SJCRH30 (cell line): ENCODE results near the gene SRSF3. TPM values are rescaled to one million over a fixed set of nuclear protein-coding genes. Genes with fewer than 3 reads are reported as not detected.
"Not testable (repeated sequence)": the region's sequence is repeated elsewhere in the genome, so short reads cannot be mapped to it uniquely, and the experiment has no call there.

Experiments
- DNase-seq, 2 experiments: peaks; one replicate each; pipeline ENCODE4 v3.0.0-alpha.2; 2015 to 2020
- H3K27ac ChIP-seq: fragments of 250-450 bp; sonication (Bioruptor Pico); 2 replicates; pipeline ENCODE4 v1.5.1; 2020; ENCODE audit warnings: mild to moderate bottlenecking, moderate library complexity
- H3K27me3 ChIP-seq: fragments of 250-450 bp; sonication (Bioruptor Pico); 2 replicates; pipeline ENCODE4 v1.5.1; 2020; ENCODE audit warnings: mild to moderate bottlenecking, moderate library complexity
- H3K36me3 ChIP-seq: fragments of 250-450 bp; sonication (Bioruptor Pico); 2 replicates; pipeline ENCODE4 v1.5.1; 2020; ENCODE audit warnings: mild to moderate bottlenecking, moderate library complexity
- H3K4me1 ChIP-seq: fragments of 250-450 bp; sonication (Bioruptor Pico); 2 replicates; pipeline ENCODE4 v1.5.1; 2020; ENCODE audit warnings: mild to moderate bottlenecking, moderate library complexity
- H3K4me3 ChIP-seq: fragments of 250-450 bp; sonication (Bioruptor Pico); 2 replicates; pipeline ENCODE4 v1.5.1; 2020; ENCODE audit warnings: mild to moderate bottlenecking, moderate library complexity
- H3K9me3 ChIP-seq: fragments of 250-450 bp; sonication (Bioruptor Pico); replicated peaks from 2 replicates; pipeline ENCODE4 v1.5.1; 2020; ENCODE audit warnings: mild to moderate bottlenecking, moderate library complexity
- total RNA-seq: library from RNA; depleted of rRNA; stranded (reverse); fragments of >200 nt; shearing (Covaris generic); gene quantifications from 2 replicates; pipeline ENCODE4 v1.2.3, GENCODE V29; 2014

The SRSF3 gene
- total RNA-seq, 1 experiment from 2014 or later, result 493 TPM

GRCh38 chr6:36593569-36594028 is 563 bp upstream of the SRSF3 start:
- peak overlapping the region; percentile 93 for H3K4me3 ChIP-seq
- peak in 1 of 2 experiments; percentile 65 for DNase-seq
- H3K27ac ChIP-seq, result peak overlapping the region; percentile 98
- H3K27me3 ChIP-seq, result no peaks in the 10 kb centered on the region
- H3K36me3 ChIP-seq, result peaks cover 38% of the 10 kb centered on the region
- no peaks in the 10 kb centered on the region for H3K9me3 ChIP-seq
- H3K4me1 ChIP-seq, result peaks cover 10% of the 10 kb centered on the region

GRCh38 chr6:36594816-36595643 is 868 bp downstream of the SRSF3 start:
- Histone ChIP-seq H3K4me1 (peaks cover 10% of the 10 kb centered on the region), H3K27ac (peak overlapping the region; percentile 98), H3K36me3 (peaks cover 52% of the 10 kb centered on the region), H3K4me3 (peak overlapping the region; percentile 93), H3K27me3 (no peaks in the 10 kb centered on the region), H3K9me3 (no peaks in the 10 kb centered on the region)
- DNase-seq, result peak in 1 of 2 experiments; percentile 56

- peaks cover 10% of the 10 kb centered on the region for H3K4me1 ChIP-seq
- peaks cover 65% of the 10 kb centered on the region for H3K36me3 ChIP-seq
- no peak overlapping the region for H3K27ac ChIP-seq
- DNase-seq, result peak in 1 of 2 experiments; percentile 26
- no peaks in the 10 kb centered on the region for H3K27me3 ChIP-seq
- peak overlapping the region; percentile 93 for H3K4me3 ChIP-seq
- H3K9me3 ChIP-seq, result no peaks in the 10 kb centered on the region
Observed at GRCh38 chr6:36596356-36596755, 2.2 kb downstream of the SRSF3 start.

GRCh38 chr6:36597775-36598174 is 3.6 kb downstream of the SRSF3 start:
- H3K27ac ChIP-seq, result no peak overlapping the region
- no peaks in the 10 kb centered on the region for H3K9me3 ChIP-seq
- H3K4me3 ChIP-seq, result no peak overlapping the region
- no peak for DNase-seq
- peaks cover 79% of the 10 kb centered on the region for H3K36me3 ChIP-seq
- H3K4me1 ChIP-seq, result peaks cover 10% of the 10 kb centered on the region
- no peaks in the 10 kb centered on the region for H3K27me3 ChIP-seq

GRCh38 chr6:36598326-36598725 is 4.2 kb downstream of the SRSF3 start:
- DNase-seq, result no peak
- Histone ChIP-seq H3K4me1 (peaks cover 10% of the 10 kb centered on the region), H3K36me3 (peaks cover 85% of the 10 kb centered on the region), H3K9me3 (no peaks in the 10 kb centered on the region), H3K4me3 (no peak overlapping the region), H3K27ac (no peak overlapping the region), H3K27me3 (no peaks in the 10 kb centered on the region)

- H3K27ac ChIP-seq, result no peak overlapping the region
- no peak overlapping the region for H3K4me3 ChIP-seq
- no peaks in the 10 kb centered on the region for H3K27me3 ChIP-seq
- DNase-seq, result no peak
- peaks cover 13% of the 10 kb centered on the region for H3K4me1 ChIP-seq
- peaks cover 90% of the 10 kb centered on the region for H3K36me3 ChIP-seq
- H3K9me3 ChIP-seq, result no peaks in the 10 kb centered on the region
Observed at GRCh38 chr6:36598739-36599318, 4.7 kb downstream of the SRSF3 start.

GRCh38 chr6:36599791-36600209 is 5.6 kb downstream of the SRSF3 start:
- Histone ChIP-seq H3K27ac (no peak overlapping the region), H3K27me3 (no peaks in the 10 kb centered on the region), H3K4me3 (no peak overlapping the region), H3K4me1 (peaks cover 19% of the 10 kb centered on the region), H3K36me3 (peaks cover 98% of the 10 kb centered on the region), H3K9me3 (no peaks in the 10 kb centered on the region)
- peak in 1 of 2 experiments; percentile 38 for DNase-seq

GRCh38 chr6:36600564-36601146 is 6.5 kb downstream of the SRSF3 start:
- H3K4me3 ChIP-seq, result no peak overlapping the region
- H3K36me3 ChIP-seq, result peaks cover 98% of the 10 kb centered on the region
- no peak overlapping the region for H3K27ac ChIP-seq
- H3K4me1 ChIP-seq, result peaks cover 28% of the 10 kb centered on the region
- no peaks in the 10 kb centered on the region for H3K27me3 ChIP-seq
- H3K9me3 ChIP-seq, result no peaks in the 10 kb centered on the region
- DNase-seq, result no peak

- H3K4me3 ChIP-seq, H3K27ac ChIP-seq, H3K27me3 ChIP-seq, DNase-seq, H3K9me3 ChIP-seq: not testable (repeated sequence)
- peaks cover 97% of the 10 kb centered on the region for H3K36me3 ChIP-seq
- H3K4me1 ChIP-seq, result peaks cover 31% of the 10 kb centered on the region
Observed at GRCh38 chr6:36601818-36602217, 7.7 kb downstream of the SRSF3 start.

- no peaks in the 10 kb centered on the region for H3K27me3 ChIP-seq
- H3K36me3 ChIP-seq, result peaks cover 97% of the 10 kb centered on the region
- H3K4me3 ChIP-seq, result no peak overlapping the region
- no peaks in the 10 kb centered on the region for H3K9me3 ChIP-seq
- peaks cover 21% of the 10 kb centered on the region for H3K4me1 ChIP-seq
- no peak for DNase-seq
- H3K27ac ChIP-seq, result no peak overlapping the region
Observed at GRCh38 chr6:36603222-36604089, 9.3 kb downstream of the SRSF3 start.

GRCh38 chr6:36604090-36605060 is 10.2 kb downstream of the SRSF3 start:
- peaks cover 21% of the 10 kb centered on the region for H3K4me1 ChIP-seq
- H3K27ac ChIP-seq, result no peak overlapping the region
- no peaks in the 10 kb centered on the region for H3K9me3 ChIP-seq
- DNase-seq, result no peak
- H3K27me3 ChIP-seq, result no peaks in the 10 kb centered on the region
- H3K4me3 ChIP-seq, result no peak overlapping the region
- H3K36me3 ChIP-seq, result peaks cover 94% of the 10 kb centered on the region

- Histone ChIP-seq H3K9me3 (no peaks in the 10 kb centered on the region), H3K4me1 (peaks cover 21% of the 10 kb centered on the region), H3K27me3 (no peaks in the 10 kb centered on the region), H3K4me3 (no peak overlapping the region), H3K36me3 (peaks cover 88% of the 10 kb centered on the region), H3K27ac (no peak overlapping the region)
- no peak for DNase-seq
Observed at GRCh38 chr6:36605143-36605542, 11.0 kb downstream of the SRSF3 start.

- Histone ChIP-seq H3K27ac (no peak overlapping the region), H3K9me3 (no peaks in the 10 kb centered on the region), H3K27me3 (no peaks in the 10 kb centered on the region), H3K4me1 (peaks cover 21% of the 10 kb centered on the region), H3K4me3 (no peak overlapping the region), H3K36me3 (peaks cover 84% of the 10 kb centered on the region)
- DNase-seq, result no peak
Observed at GRCh38 chr6:36605560-36606391, 11.6 kb downstream of the SRSF3 start.
